ENCODE measurements around the gene SLC6A9.

Gene SLC6A9

DNA sequence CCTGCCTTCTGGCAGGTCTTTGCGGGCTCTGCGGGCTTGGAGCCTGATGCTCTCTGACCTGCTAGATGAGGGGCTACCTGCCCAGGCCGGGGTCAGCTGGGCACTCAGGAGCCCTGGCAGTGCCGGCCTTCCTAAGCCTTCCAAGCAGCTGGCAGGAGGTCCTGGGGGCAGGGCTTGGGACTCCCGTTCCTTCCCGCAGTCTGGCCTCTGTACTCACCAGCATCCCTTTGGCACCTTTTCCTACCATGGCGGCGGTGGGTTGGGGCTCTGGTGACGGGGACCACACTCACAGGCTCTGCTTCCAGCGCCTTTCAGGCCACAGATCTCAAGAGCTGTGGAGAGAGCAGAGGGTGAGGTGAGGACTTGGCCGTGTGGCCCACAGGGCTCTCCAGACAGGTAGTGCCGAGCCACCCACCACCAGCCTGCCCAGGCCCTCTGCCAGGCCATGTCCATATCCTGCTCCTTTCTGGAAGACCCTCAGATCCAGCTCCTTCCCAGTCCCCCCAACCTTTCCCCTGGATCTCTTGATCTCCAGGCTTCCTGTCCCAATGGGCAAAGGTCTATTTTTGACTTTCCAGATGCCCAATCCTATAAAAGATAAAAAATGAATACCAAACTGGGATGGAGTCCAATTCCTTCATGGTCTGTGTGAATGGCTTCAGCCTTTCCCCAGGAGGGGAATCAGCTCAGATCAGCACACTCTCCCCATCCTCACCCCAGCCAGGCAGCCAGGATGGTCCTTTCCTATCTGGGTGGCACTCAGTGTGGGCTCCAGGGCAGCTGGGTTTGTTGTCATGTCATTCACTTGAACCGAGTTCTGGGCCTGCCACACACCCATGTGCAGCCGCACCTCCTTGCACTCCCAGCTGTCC, 7.0 kb downstream of the SLC6A9 start:
- ATAC-seq (no peak), DNase-seq (no peak)
- H3K9me3 Mint-ChIP-seq: no peaks in the 10 kb centered on the region
- H3K4me3 Mint-ChIP-seq: no peak overlapping the region
- no peaks in the 10 kb centered on the region for H3K27me3 Mint-ChIP-seq
- H3K4me1 Mint-ChIP-seq: peaks cover 14% of the 10 kb centered on the region
- H3K27ac Mint-ChIP-seq: no peak overlapping the region

GRCh38 chr1:44021581-44022321, 9.5 kb downstream of the SLC6A9 start:
- H3K27ac Mint-ChIP-seq: peak overlapping the region in 1 of 2 donors; percentile 54
- H3K27me3 Mint-ChIP-seq: no peaks in the 10 kb centered on the region
- H3K9me3 Mint-ChIP-seq: no peaks in the 10 kb centered on the region
- no peaks in the 10 kb centered on the region for H3K4me1 Mint-ChIP-seq
- H3K4me3 Mint-ChIP-seq: no peak overlapping the region
- DNase-seq: no peak
- ATAC-seq: no peak

GRCh38 chr1:44021156-44021555, 10.1 kb downstream of the SLC6A9 start:
- no peak for DNase-seq
- Mint-ChIP-seq H3K4me1 (no peaks in the 10 kb centered on the region), H3K9me3 (no peaks in the 10 kb centered on the region), H3K27ac (no peak overlapping the region), H3K27me3 (no peaks in the 10 kb centered on the region), H3K4me3 (no peak overlapping the region)
- no peak for ATAC-seq

DNA sequence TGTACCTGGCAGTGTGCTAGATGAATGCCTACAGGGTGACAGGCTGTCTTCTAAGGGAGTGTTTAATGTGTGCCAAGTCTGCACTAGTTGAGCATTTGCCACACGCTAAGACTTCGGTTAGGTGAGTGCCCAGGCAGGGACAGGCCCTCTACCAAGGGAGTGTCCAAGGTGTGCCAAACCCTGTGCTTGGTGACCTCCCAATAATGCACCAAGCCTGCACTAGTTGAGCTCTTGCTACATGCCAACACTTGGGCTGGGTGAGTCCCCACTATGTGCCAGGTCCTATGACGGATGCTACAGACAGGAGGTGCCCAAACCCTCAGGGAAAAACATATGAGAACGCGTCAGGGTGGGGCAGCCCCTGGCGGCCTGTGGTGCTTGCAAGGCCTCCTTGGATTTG, 10.8 kb downstream of the SLC6A9 start:
- no peak for ATAC-seq
- Mint-ChIP-seq H3K27me3 (no peaks in the 10 kb centered on the region), H3K27ac (no peak overlapping the region), H3K9me3 (no peaks in the 10 kb centered on the region), H3K4me3 (no peak overlapping the region), H3K4me1 (no peaks in the 10 kb centered on the region)
- no peak for DNase-seq

- DNase-seq (no peak), ATAC-seq (no peak)
- Mint-ChIP-seq H3K9me3 (no peaks in the 10 kb centered on the region), H3K4me1 (peaks cover 2% of the 10 kb centered on the region), H3K27ac (no peak overlapping the region), H3K4me3 (no peak overlapping the region), H3K27me3 (no peaks in the 10 kb centered on the region)
Measured at GRCh38 chr1:44019466-44019948, 11.8 kb downstream of the SLC6A9 start.

DNA sequence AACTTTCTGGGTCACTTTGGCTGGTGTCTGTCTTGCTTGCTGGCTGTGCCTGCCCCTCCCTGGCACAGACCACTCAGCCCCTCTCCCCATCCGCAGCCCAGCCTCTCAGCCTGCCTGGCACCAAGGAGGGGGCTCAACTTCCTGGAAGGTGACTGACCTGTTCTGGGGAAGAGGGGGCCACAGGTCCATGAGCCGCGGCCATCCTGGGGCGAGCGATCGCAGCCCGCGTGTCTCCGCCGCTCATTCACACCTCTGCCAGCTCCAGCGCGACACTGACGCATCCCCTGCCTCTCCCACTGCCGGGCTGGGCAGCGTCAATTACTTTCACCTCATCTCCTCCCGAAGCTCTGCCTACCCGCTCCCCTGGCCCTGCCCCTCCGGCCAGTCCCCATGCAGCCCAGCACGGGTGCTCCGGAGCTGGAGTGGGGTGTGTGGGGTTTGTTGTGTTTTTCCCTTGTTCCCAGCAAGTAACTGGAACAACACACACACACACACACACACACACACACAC, 14.3 kb downstream of the SLC6A9 start:
- no peak for ATAC-seq
- peaks cover 25% of the 10 kb centered on the region for H3K4me1 Mint-ChIP-seq

GRCh38 chr1:44016041-44016889, 15.0 kb downstream of the SLC6A9 start:
- H3K4me1 Mint-ChIP-seq: peaks cover 25% of the 10 kb centered on the region
- no peak for DNase-seq
- no peak overlapping the region for H3K27ac Mint-ChIP-seq
- H3K4me3 Mint-ChIP-seq: no peak overlapping the region
- ATAC-seq: no peak
- no peaks in the 10 kb centered on the region for H3K9me3 Mint-ChIP-seq
- no peaks in the 10 kb centered on the region for H3K27me3 Mint-ChIP-seq

More for the DNA sequence above, 14.3 kb downstream of the SLC6A9 start:
- Mint-ChIP-seq H3K9me3 (no peaks in the 10 kb centered on the region), H3K27me3 (no peaks in the 10 kb centered on the region), H3K4me3 (no peak overlapping the region), H3K27ac (no peak overlapping the region)
- no peak for DNase-seq

- DNase-seq (no peak), ATAC-seq (no peak)
- H3K4me3 Mint-ChIP-seq: no peak overlapping the region
- peaks cover 25% of the 10 kb centered on the region for H3K4me1 Mint-ChIP-seq
- H3K27ac Mint-ChIP-seq: no peak overlapping the region
- H3K27me3 Mint-ChIP-seq: no peaks in the 10 kb centered on the region
- no peaks in the 10 kb centered on the region for H3K9me3 Mint-ChIP-seq
Measured at GRCh38 chr1:44015206-44015605, 16.1 kb downstream of the SLC6A9 start.

DNA sequence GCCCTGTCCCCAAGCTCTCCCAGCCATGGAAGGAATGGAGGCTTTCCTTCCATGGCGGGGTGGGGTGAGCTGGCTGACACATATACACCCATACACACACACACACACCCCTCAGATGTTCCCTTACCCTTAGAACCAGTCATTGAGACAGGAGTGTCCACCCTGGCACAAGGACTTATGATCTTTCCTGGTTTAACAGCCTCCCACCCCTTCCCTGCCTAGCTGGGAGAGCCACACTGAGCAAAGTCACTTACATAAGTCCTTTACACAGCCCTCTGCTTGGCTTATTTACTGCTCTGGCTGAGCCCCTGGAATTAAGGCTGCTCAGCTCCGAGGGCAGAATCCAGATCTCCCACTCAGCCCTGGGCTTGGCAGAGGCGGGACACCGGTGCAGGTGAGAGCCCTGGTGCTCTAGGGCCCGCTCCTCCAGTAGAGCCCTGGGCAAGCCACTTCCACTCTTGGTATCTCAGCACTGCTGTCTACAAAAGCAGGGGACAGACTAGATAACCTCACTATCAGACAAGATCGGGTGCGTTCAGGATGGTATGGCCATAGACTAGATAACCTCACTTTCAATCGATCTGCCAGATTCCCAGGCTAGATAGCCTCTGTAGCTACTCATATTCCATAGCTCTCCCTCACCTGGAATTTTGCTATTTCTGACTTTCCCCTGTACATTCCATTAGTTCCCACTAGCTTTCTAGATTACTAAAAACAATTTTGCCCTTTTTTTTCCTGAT, 16.7 kb downstream of the SLC6A9 start:
- ATAC-seq (no peak), DNase-seq (no peak)
- H3K27ac Mint-ChIP-seq: peak overlapping the region in 1 of 2 donors; percentile 43
- H3K4me1 Mint-ChIP-seq: peaks cover 25% of the 10 kb centered on the region
- no peaks in the 10 kb centered on the region for H3K27me3 Mint-ChIP-seq
- H3K9me3 Mint-ChIP-seq: no peaks in the 10 kb centered on the region
- no peak overlapping the region for H3K4me3 Mint-ChIP-seq

- ATAC-seq: no peak
- no peaks in the 10 kb centered on the region for H3K9me3 Mint-ChIP-seq
- no peak overlapping the region for H3K4me3 Mint-ChIP-seq
- no peak for DNase-seq
- H3K4me1 Mint-ChIP-seq: peaks cover 25% of the 10 kb centered on the region
- H3K27me3 Mint-ChIP-seq: no peaks in the 10 kb centered on the region
- H3K27ac Mint-ChIP-seq: no peak overlapping the region
Measured at GRCh38 chr1:44013949-44014348, 17.3 kb downstream of the SLC6A9 start.

DNA sequence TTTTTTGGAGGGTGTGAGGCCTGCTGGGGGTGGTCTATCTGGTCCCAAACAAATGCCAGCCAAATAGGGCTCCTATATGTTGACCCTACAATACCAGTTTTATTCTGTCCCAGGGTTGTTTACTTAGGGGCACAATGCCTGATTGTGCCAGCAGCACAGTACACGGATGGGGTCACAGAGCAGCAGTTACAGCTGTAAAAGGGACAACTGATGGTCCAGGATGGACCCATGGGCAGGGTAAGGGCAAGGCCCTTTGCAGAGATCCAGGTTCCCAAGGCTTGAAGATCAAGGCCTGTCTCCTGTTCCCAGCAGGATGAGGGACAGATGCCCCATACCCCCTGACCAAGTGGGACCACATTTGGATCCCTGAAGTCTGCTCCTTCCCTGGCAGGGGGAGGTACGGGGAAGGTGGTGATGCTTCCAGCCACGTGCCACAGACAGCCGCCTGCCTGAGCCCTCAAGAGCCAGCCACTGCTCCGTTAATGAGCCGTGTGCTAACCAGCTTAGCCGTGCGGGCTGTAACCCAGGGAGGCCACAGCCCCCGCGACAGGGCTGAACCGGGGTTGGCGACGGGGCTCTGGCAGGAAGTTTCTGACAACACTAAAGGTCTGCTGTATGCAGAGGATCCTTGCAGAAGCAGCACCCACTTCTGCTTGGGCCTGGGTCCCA, 18.2 kb downstream of the SLC6A9 start:
- ATAC-seq: peak; percentile 21
- no peak overlapping the region for H3K4me3 Mint-ChIP-seq
- DNase-seq: no peak
- H3K9me3 Mint-ChIP-seq: no peaks in the 10 kb centered on the region
- no peak overlapping the region for H3K27ac Mint-ChIP-seq
- no peaks in the 10 kb centered on the region for H3K27me3 Mint-ChIP-seq
- peaks cover 25% of the 10 kb centered on the region for H3K4me1 Mint-ChIP-seq

DNA sequence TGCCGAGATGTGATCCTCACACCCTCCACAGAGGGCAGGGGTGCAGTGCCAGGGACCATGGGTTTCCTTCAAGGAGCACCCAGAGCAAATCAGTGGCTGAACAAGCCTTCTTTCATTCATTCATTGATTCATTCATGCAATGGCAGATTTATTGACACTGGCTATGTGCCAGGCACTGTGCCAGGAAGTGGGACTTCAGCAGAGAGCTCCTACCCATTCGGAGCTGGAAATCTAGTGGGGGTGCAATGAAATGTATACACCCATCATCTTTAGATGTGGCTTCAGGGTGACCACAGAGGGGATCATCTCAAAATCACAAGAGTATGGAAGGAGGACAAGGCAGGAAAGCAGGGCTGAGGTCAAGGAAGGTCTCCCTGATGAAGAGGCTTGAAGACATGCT, 18.9 kb downstream of the SLC6A9 start:
- ATAC-seq: no peak
- H3K4me1 Mint-ChIP-seq: peaks cover 25% of the 10 kb centered on the region
- H3K27me3 Mint-ChIP-seq: no peaks in the 10 kb centered on the region
- no peak for DNase-seq
- no peak overlapping the region for H3K27ac Mint-ChIP-seq
- no peak overlapping the region for H3K4me3 Mint-ChIP-seq
- H3K9me3 Mint-ChIP-seq: no peaks in the 10 kb centered on the region

DNA sequence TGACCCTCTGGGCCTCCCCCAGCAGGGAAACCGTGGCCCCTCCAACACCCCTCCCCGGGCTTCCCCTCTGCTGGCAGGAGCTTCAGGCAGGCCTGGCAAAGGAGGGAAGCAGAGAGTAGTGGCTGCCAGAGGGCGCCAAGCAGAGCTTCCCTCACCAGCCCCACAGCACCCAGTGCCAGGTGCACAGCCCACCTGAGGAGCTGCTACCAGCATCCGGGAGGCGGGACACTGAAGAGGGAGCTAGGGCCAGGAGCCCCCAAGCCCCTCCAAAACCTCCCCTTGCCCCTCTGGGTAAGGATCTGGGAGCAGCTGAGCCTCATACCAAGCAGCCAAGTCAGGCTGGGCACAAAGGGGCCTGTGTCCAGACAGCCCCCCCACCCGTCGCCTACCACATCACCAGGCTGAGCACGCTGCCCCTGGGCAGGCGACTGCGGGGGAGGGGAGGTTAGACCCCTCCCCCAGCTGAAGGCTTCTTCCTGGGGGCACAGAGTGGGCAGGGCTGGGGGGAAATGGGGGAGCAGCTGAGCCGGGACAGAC, 20.3 kb downstream of the SLC6A9 start:
- no peaks in the 10 kb centered on the region for H3K27me3 Mint-ChIP-seq
- DNase-seq (no peak), ATAC-seq (no peak)
- H3K4me3 Mint-ChIP-seq: no peak overlapping the region
- H3K27ac Mint-ChIP-seq: peak overlapping the region in 1 of 2 donors; percentile 73
- H3K4me1 Mint-ChIP-seq: peaks cover 31% of the 10 kb centered on the region
- H3K9me3 Mint-ChIP-seq: no peaks in the 10 kb centered on the region

DNA sequence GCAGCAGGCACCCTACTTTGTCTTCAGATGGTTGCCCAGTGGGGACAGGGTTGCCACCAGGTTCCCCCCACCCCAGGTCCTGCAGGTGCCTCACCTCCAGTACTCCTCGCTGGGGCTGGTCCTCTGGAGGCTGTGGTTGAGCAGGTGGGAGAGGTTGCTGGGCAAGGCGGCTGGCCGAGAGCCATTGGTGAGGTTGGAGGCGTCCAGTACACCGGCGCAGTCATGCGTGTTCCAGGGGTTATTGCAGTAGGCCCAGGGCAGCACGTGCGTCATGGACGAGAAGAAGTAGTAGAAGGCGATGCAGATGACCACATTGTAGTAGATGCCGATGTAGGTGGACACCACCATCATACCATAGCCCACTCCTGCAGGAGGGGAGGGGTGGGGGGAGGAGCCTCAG, 23.0 kb downstream of the SLC6A9 start:
- DNase-seq: no peak
- H3K4me1 Mint-ChIP-seq: peaks cover 17% of the 10 kb centered on the region
- no peaks in the 10 kb centered on the region for H3K27me3 Mint-ChIP-seq
- ATAC-seq: no peak
- H3K9me3 Mint-ChIP-seq: no peaks in the 10 kb centered on the region
- no peak overlapping the region for H3K4me3 Mint-ChIP-seq
- no peak overlapping the region for H3K27ac Mint-ChIP-seq
